Naive thymus-derived CD4-positive, alpha-beta T cell (primary cell): ENCODE results near the gene MPP7. TPM values are rescaled to one million over a fixed set of nuclear protein-coding genes. Genes with fewer than 3 reads are reported as not detected.

Experiments used
- ATAC-seq: fragments of 150-1000 bp; cut with Tn5 transposase; 2 replicates; pipeline ENCODE4 v1.10.0; 2021; ENCODE audit warnings: mild to moderate bottlenecking, moderate library complexity
- CTCF ChIA-PET: fragments of 350-600 bp; sonication (Branson Sonifier 250); formaldehyde crosslinking; loops from one replicate; lab custom pipeline; 2021; ENCODE audit warnings: antibody characterized with exemption; lab: Charles Lee
- POLR2A ChIA-PET: fragments of 350-600 bp; sonication (Branson Sonifier 250); formaldehyde crosslinking; loops from one replicate; lab custom pipeline; 2021; ENCODE audit warnings: antibody characterized with exemption, inconsistent platforms; lab: Charles Lee
- DNase-seq, 9 donors: peaks; one replicate each; pipeline versions ENCODE4 v3.0.0 to v3.0.0-alpha.2; 2020 to 2022; ENCODE audit warnings: mixed read lengths in 1 of 9
- H3K27ac ChIP-seq: one replicate; pipeline ENCODE4 v1.7.0; 2013; ENCODE audit warnings: mild to moderate bottlenecking, low read depth, low read length, moderate library complexity
- H3K27me3 ChIP-seq, 2 donors: one replicate each; pipeline ENCODE4 v1.7.0; 2013; ENCODE audit warnings: low read length in 2 of 2, mild to moderate bottlenecking in 2 of 2, moderate library complexity in 2 of 2; ENCODE audit not compliant: control insufficient read depth in 2 of 2, insufficient read depth in 2 of 2
- H3K36me3 ChIP-seq, 3 experiments: 1 replicate in 2 of 3; 2 replicates in 1 of 3; pipeline ENCODE4 v1.7.0; 2013; ENCODE audit warnings: low read length in 3 of 3, mild to moderate bottlenecking in 3 of 3, moderate library complexity in 1 of 3; ENCODE audit not compliant: insufficient read depth in 3 of 3, control insufficient read depth in 2 of 3
- H3K4me1 ChIP-seq, 2 donors: one replicate each; pipeline ENCODE4 v1.7.0; 2013; ENCODE audit warnings: low read length in 2 of 2, mild to moderate bottlenecking in 2 of 2, moderate library complexity in 1 of 2; ENCODE audit not compliant: control insufficient read depth in 2 of 2, insufficient read depth in 2 of 2
- H3K4me3 ChIP-seq: 2 replicates; pipeline ENCODE4 v1.7.0; 2013; ENCODE audit warnings: mild to moderate bottlenecking, low read length
- H3K9me3 ChIP-seq, 3 experiments: 1 replicate in 2 of 3; 2 replicates in 1 of 3; pipeline ENCODE4 v1.7.0; 2013; ENCODE audit warnings: low read length in 3 of 3; ENCODE audit not compliant: control insufficient read depth in 2 of 3
- H3K27ac Mint-ChIP-seq, 9 donors: one replicate each; pipeline ENCODE4 v1.8.0; 2020 to 2022; ENCODE audit warnings: mixed read lengths in 9 of 9, mild to moderate bottlenecking in 8 of 9, moderate library complexity in 5 of 9, inconsistent platforms in 2 of 9
- H3K27me3 Mint-ChIP-seq, 5 donors: one replicate each; pipeline ENCODE4 v1.8.0; 2021 to 2022; ENCODE audit warnings: mixed read lengths in 5 of 5, mild to moderate bottlenecking in 1 of 5
- H3K36me3 Mint-ChIP-seq, 5 donors: one replicate each; pipeline ENCODE4 v1.8.0; 2020 to 2022; ENCODE audit warnings: mixed read lengths in 5 of 5, mild to moderate bottlenecking in 3 of 5, inconsistent platforms in 1 of 5
- H3K4me1 Mint-ChIP-seq, 7 donors: one replicate each; pipeline ENCODE4 v1.8.0; 2020 to 2022; ENCODE audit warnings: mixed read lengths in 7 of 7, mild to moderate bottlenecking in 3 of 7, inconsistent platforms in 1 of 7
- H3K4me3 Mint-ChIP-seq, 10 donors: one replicate each; pipeline ENCODE4 v1.8.0; 2020 to 2022; ENCODE audit warnings: mild to moderate bottlenecking in 10 of 10, mixed read lengths in 10 of 10, moderate library complexity in 6 of 10, inconsistent platforms in 2 of 10
- H3K9me3 Mint-ChIP-seq, 11 donors: one replicate each; pipeline ENCODE4 v1.8.0; 2020 to 2022; ENCODE audit warnings: mixed read lengths in 11 of 11, mild to moderate bottlenecking in 4 of 11, inconsistent platforms in 1 of 11, moderate library complexity in 1 of 11
- intact Hi-C, 2 donors: fragments of 100-400 bp; cut with micrococcal nuclease; formaldehyde crosslinking; loops; one replicate each; pipeline ENCODE4 v1.15.1; 2023
- polyA plus RNA-seq, 2 donors: library from polyadenylated mRNA; unstranded; fragments of 300-500 nt; fragmentation: Illumina TruSeq; gene quantifications; one replicate each; pipeline ENCODE4 v1.2.3, GENCODE V29; 2021
- total RNA-seq, 6 experiments: library from RNA in 5 of 6; stranded (reverse) in 5 of 6; gene quantifications; 1 replicate in 5 of 6; 2 replicates in 1 of 6; pipeline ENCODE4 v1.2.3 and lab custom pipeline; 2021 to 2026

Gene MPP7
- total and polyA plus RNA-seq, 7 experiments from 2014 or later, result 9.7 to 46.8 (median 41.7) TPM

- CTCF ChIA-PET, result interaction anchor here (0.5 kb wide), 1 partner anchor 1234 kb away, joined by 3 read pairs; no protein-coding TSS in a partner anchor
- no peak overlapping the region for H3K27ac ChIP-seq
- H3K4me1 ChIP-seq, result peaks cover 0 to 6% of the 10 kb centered on the region in 2 donors
- H3K27me3 ChIP-seq, result no peaks in the 10 kb centered on the region
- Mint-ChIP-seq H3K27ac (no peak overlapping the region), H3K27me3 (no peaks in the 10 kb centered on the region), H3K4me3 (no peak overlapping the region), H3K4me1 (peaks cover 3 to 71% (median 58%) of the 10 kb centered on the region in 7 donors), H3K9me3 (peaks cover 0 to 2% (median 0%) of the 10 kb centered on the region in 11 donors), H3K36me3 (peaks cover 0 to 15% (median 7%) of the 10 kb centered on the region in 5 donors)
- POLR2A ChIA-PET, result no interaction called here
- intact Hi-C loops, result no loop called here
- H3K9me3 ChIP-seq, result no peaks in the 10 kb centered on the region
- ATAC-seq (no peak), DNase-seq (no peak)
- H3K4me3 ChIP-seq, result no peak overlapping the region
- H3K36me3 ChIP-seq, result no peaks in the 10 kb centered on the region
These were observed 32.9 kb downstream of the MPP7 start for GRCh38 chr10:28269842-28270456.

GRCh38 chr10:28266449-28267224 is 36.2 kb downstream of the MPP7 start:
- Mint-ChIP-seq H3K27me3 (no peaks in the 10 kb centered on the region), H3K9me3 (peaks cover 0 to 2% (median 0%) of the 10 kb centered on the region in 11 donors), H3K4me3 (no peak overlapping the region), H3K4me1 (peaks cover 3 to 64% (median 56%) of the 10 kb centered on the region in 7 donors), H3K27ac (peak overlapping the region in 5 of 9 donors; percentile 0 to 57 (median 9)), H3K36me3 (peaks cover 0 to 32% (median 20%) of the 10 kb centered on the region in 5 donors)
- DNase-seq (no peak), ATAC-seq (peak; percentile 36)
- ChIA-PET CTCF (interaction anchor here (0.8 to 1.3 kb wide), 3 partner anchors 15 to 115 kb away, joined by 4 to 6 read pairs (median 5); no protein-coding TSS in a partner anchor), POLR2A (interaction anchor here (0.6 kb wide), 1 partner anchor 18 kb away, joined by 3 read pairs; no protein-coding TSS in a partner anchor)
- H3K27ac ChIP-seq, result no peak overlapping the region
- no peak overlapping the region for H3K4me3 ChIP-seq
- H3K36me3 ChIP-seq, result peaks cover 0 to 4% (median 0%) of the 10 kb centered on the region in 3 experiments
- H3K27me3 ChIP-seq, result no peaks in the 10 kb centered on the region
- no peaks in the 10 kb centered on the region for H3K4me1 ChIP-seq
- no peaks in the 10 kb centered on the region for H3K9me3 ChIP-seq
- intact Hi-C loops, result no loop called here

- Mint-ChIP-seq H3K9me3 (no peaks in the 10 kb centered on the region), H3K27me3 (no peaks in the 10 kb centered on the region), H3K36me3 (peaks cover 0 to 30% (median 17%) of the 10 kb centered on the region in 5 donors), H3K27ac (peak overlapping the region in 1 of 9 donors; percentile 65), H3K4me3 (no peak overlapping the region), H3K4me1 (peaks cover 11 to 68% (median 51%) of the 10 kb centered on the region in 7 donors)
- DNase-seq (no peak), ATAC-seq (no peak)
- POLR2A ChIA-PET, result interaction anchor here (0.6 kb wide), 1 partner anchor 32 kb away, joined by 3 read pairs; no protein-coding TSS in a partner anchor
- CTCF ChIA-PET, result interaction anchor here (0.9 to 1.1 kb wide), 2 partner anchors 118 to 124 kb away, joined by 3 to 5 read pairs; no protein-coding TSS in a partner anchor
- Histone ChIP-seq H3K27ac (no peak overlapping the region), H3K4me3 (no peak overlapping the region), H3K36me3 (peaks cover 0 to 4% (median 0%) of the 10 kb centered on the region in 3 experiments), H3K27me3 (no peaks in the 10 kb centered on the region), H3K9me3 (no peaks in the 10 kb centered on the region), H3K4me1 (peaks cover 0 to 11% of the 10 kb centered on the region in 2 donors)
- intact Hi-C loops, result no loop called here
These were observed 39.6 kb downstream of the MPP7 start for GRCh38 chr10:28263136-28263857.

- Mint-ChIP-seq H3K27ac (peak overlapping the region in 2 of 9 donors; percentile 0 to 10), H3K27me3 (peaks cover 0 to 4% (median 0%) of the 10 kb centered on the region in 5 donors), H3K9me3 (peaks cover 0 to 2% (median 0%) of the 10 kb centered on the region in 11 donors), H3K4me3 (no peak overlapping the region), H3K4me1 (peaks cover 8 to 72% (median 46%) of the 10 kb centered on the region in 7 donors), H3K36me3 (no peaks in the 10 kb centered on the region)
- DNase-seq (no peak), ATAC-seq (no peak)
- Histone ChIP-seq H3K4me3 (no peak overlapping the region), H3K27me3 (no peaks in the 10 kb centered on the region), H3K27ac (no peak overlapping the region), H3K4me1 (peaks cover 0 to 11% of the 10 kb centered on the region in 2 donors), H3K9me3 (no peaks in the 10 kb centered on the region), H3K36me3 (no peaks in the 10 kb centered on the region)
- intact Hi-C loops, result no loop called here
- ChIA-PET POLR2A (interaction anchor here (1.0 to 1.4 kb wide), 2 partner anchors 46 to 116 kb away, joined by 4 to 5 read pairs; partner anchors contain the start of gene MPP7), CTCF (no interaction called here)
These were observed 46.1 kb downstream of the MPP7 start for GRCh38 chr10:28256776-28257175.

GRCh38 chr10:28254290-28254985 is 48.4 kb downstream of the MPP7 start:
- Mint-ChIP-seq H3K9me3 (peaks cover 0 to 2% (median 0%) of the 10 kb centered on the region in 11 donors), H3K27ac (peak overlapping the region in 7 of 9 donors; percentile 8 to 56 (median 26)), H3K4me1 (peaks cover 0 to 66% (median 38%) of the 10 kb centered on the region in 7 donors), H3K36me3 (no peaks in the 10 kb centered on the region), H3K27me3 (peaks cover 0 to 4% (median 0%) of the 10 kb centered on the region in 5 donors), H3K4me3 (no peak overlapping the region)
- DNase-seq, result no peak
- no peak for ATAC-seq
- no peaks in the 10 kb centered on the region for H3K9me3 ChIP-seq
- H3K4me3 ChIP-seq, result no peak overlapping the region
- no peaks in the 10 kb centered on the region for H3K27me3 ChIP-seq
- no peaks in the 10 kb centered on the region for H3K4me1 ChIP-seq
- ChIA-PET POLR2A (interaction anchor here (0.8 kb wide), 1 partner anchor 136 kb away, joined by 4 read pairs; no protein-coding TSS in a partner anchor), CTCF (interaction anchor here (0.7 to 2.7 kb wide), 3 partner anchors 45 to 127 kb away, joined by 3 to 23 read pairs (median 3); partner anchors contain the start of gene MPP7)
- no peaks in the 10 kb centered on the region for H3K36me3 ChIP-seq
- no peak overlapping the region for H3K27ac ChIP-seq
- intact Hi-C loops, result no loop called here
